ENCODE data around the gene GAREM1. TPM values are rescaled to one million over a fixed set of nuclear protein-coding genes. Genes with fewer than 3 reads are reported as not detected.

Gene GAREM1
- total and polyA plus RNA-seq, 2 of the 8 experiments (the other 6 are each of a cell fraction or from before 2014, with no cell fraction given) = 3.6 to 9.2 TPM

DNA sequence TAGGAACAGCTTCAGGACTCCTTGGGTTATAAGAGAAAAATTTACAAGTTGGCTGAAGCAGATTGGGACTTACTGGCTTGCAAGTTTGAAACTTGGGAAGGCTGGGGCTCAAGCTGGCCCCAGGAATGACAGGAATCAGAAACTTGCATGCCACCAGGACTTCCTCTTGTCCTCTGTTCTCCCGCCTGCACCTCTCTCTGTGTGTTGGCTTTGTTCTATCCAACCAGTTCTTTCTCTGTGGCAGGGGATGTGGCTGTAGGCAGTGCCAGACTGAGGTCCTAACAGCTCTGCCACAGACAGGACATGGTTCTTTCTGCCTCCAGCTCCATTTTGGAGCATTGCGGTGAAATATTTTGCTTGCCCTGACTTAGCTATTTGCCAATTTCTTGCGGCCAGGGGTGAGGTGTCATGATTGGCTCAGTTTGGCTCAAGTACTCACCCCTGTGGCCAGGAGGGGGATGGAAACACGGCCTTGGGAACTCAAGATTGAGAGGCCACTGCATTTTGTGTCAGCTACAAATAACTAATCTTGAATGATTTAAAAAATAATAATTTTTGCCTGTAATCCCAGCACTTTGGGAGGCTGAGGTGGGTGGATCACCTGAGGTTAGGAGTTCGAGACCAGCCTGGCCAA is 231.9 kb downstream of the GAREM1 start:
- H2AFZ ChIP-seq (ENCODE audit: low read length) = peak overlapping the region; percentile 78; the same call in 1 of the 2 replicates
- CTCF ChIA-PET (ENCODE audit: partially characterized antibody) = interaction anchor here (0.6 to 3.8 kb wide), 22 partner anchors 11 to 721 kb away, joined by 3 to 18 read pairs (median 4); no protein-coding TSS in a partner anchor

More for the DNA sequence above, 231.9 kb downstream of the GAREM1 start:
- DNase-seq (ENCODE audit: low read depth in 1 of 2, low spot score in 2 of 2) (no peak), FAIRE-seq (no peak)
- peak overlapping the region; percentile 80 for H2BK20ac ChIP-seq (ENCODE audit: low read length)
- 89% methylated on average over 5 of the region's 5 CpGs; no CpG with 5 or more reads in 1 of the 2 experiments for WGBS, 2 experiments (ENCODE audit: extremely low coverage in 1 of 2, insufficient coverage in 1 of 2, insufficient read length in 1 of 2, insufficient replicate concordance in 2 of 2, low coverage in 1 of 2, low lambda C conversion rate in 2 of 2, missing lambda C conversion rate in 1 of 2)
- no peak overlapping the region for H3K4me3 ChIP-seq (ENCODE audit: extremely low read depth in 1 of 4, insufficient read depth in 2 of 4, low read depth in 3 of 4, low read length in 4 of 4)
- peak overlapping the region; percentile 36; the same call in 1 of the 2 replicates for H3K18ac ChIP-seq (ENCODE audit: extremely low read depth, low read length)
- H3K23me2 ChIP-seq (ENCODE audit: low read depth, low read length) = no peaks in the 10 kb centered on the region
- POLR2A ChIA-PET (ENCODE audit: partially characterized antibody) = no interaction called here
- no peak overlapping the region for H4K5ac ChIP-seq (ENCODE audit: insufficient read length, low read depth, low read length)
- no peaks in the 10 kb centered on the region for H3K79me1 ChIP-seq (ENCODE audit: low read depth, low read length)
- H2BK12ac ChIP-seq (ENCODE audit: low read depth, low read length) = peak overlapping the region; percentile 82; the same call in 1 of the 2 replicates
- no peak overlapping the region for H3K4me2 ChIP-seq (ENCODE audit: insufficient read depth in 1 of 2, low read depth in 2 of 2, low read length in 2 of 2)
- no peak overlapping the region for H2AK5ac ChIP-seq (ENCODE audit: low read depth, low read length)
- no peak overlapping the region for H4K91ac ChIP-seq (replicated peaks; ENCODE audit: insufficient read length, low read length)
- peak overlapping the region; percentile 2; the same call in 1 of the 2 replicates for H2BK5ac ChIP-seq (ENCODE audit: low read depth, low read length)
- no peaks in the 10 kb centered on the region for H3K36me3 ChIP-seq (ENCODE audit: control insufficient read depth in 2 of 4, insufficient read depth in 4 of 4, low read length in 3 of 4)
- no peak overlapping the region for H4K8ac ChIP-seq (ENCODE audit: extremely low read depth, insufficient read depth, low read length)
- no peak overlapping the region for H2BK120ac ChIP-seq (replicated peaks; ENCODE audit: low read depth, low read length)
- H3K4me1 ChIP-seq (replicated peaks in 1 of 4; ENCODE audit: control insufficient read depth in 3 of 4, insufficient read depth in 4 of 4, low read length in 3 of 4) = peaks cover 2 to 12% (median 4%) of the 10 kb centered on the region in 4 experiments; a peak in 3 of 7 replicates
- no peak overlapping the region for H3K23ac ChIP-seq (ENCODE audit: insufficient read length)
- H3K27ac ChIP-seq (ENCODE audit: low read depth, low read length) = no peak overlapping the region
- no peak overlapping the region for H3K14ac ChIP-seq (ENCODE audit: insufficient read length)
- H3K27me3 ChIP-seq (replicated peaks in 1 of 4; ENCODE audit: control insufficient read depth in 3 of 4, extremely low read depth in 1 of 4, insufficient read depth in 3 of 4, low read length in 3 of 4) = no peaks in the 10 kb centered on the region
- no peak overlapping the region for H3K9ac ChIP-seq (replicated peaks in 1 of 4; ENCODE audit: extremely low read depth in 1 of 4, low read depth in 3 of 4, low read length in 3 of 4)
- no peak overlapping the region for H3K4ac ChIP-seq (replicated peaks; ENCODE audit: insufficient read length, low read depth, low read length)
- H2BK15ac ChIP-seq (ENCODE audit: low read length) = no peak overlapping the region
- no peak overlapping the region for H3K56ac ChIP-seq (replicated peaks; ENCODE audit: insufficient read length, low read depth, low read length)
- H3K9me3 ChIP-seq (ENCODE audit: insufficient read depth in 2 of 2, low read depth in 1 of 2, low read length in 1 of 2) = peaks cover 4 to 8% of the 10 kb centered on the region in 2 experiments; a peak in 3 of 4 replicates
- H3K79me2 ChIP-seq (ENCODE audit: control insufficient read depth in 1 of 2, insufficient read depth in 2 of 2, low read length in 2 of 2) = no peaks in the 10 kb centered on the region
- H4K20me1 ChIP-seq (replicated peaks in 1 of 2; ENCODE audit: control insufficient read depth in 1 of 2, insufficient read depth in 2 of 2, low read length in 2 of 2) = no peaks in the 10 kb centered on the region
- no peak for TF ChIP-seq KDM5A (IDR thresholded peaks at IDR 0.05; ENCODE audit: low read length)
- no peak for TF ChIP-seq CBX8 (IDR thresholded peaks at IDR 0.05; ENCODE audit: borderline replicate concordance, low read depth, low read length)
- TF ChIP-seq CTCF (IDR thresholded peaks at IDR 0.05; ENCODE audit: control extremely low read depth in 1 of 3, insufficient read depth in 1 of 3, low read depth in 1 of 3, low read length in 3 of 3) = peak; percentile 10 to 50 (median 43); a peak in 3 of 4 replicates
- TF ChIP-seq RAD21 (IDR thresholded peaks at IDR 0.05 in 1 of 2, conservative IDR thresholded peaks at IDR 0.05 in 1 of 2; ENCODE audit: low read depth in 2 of 2, low read length in 2 of 2) = peak; percentile 21 to 51; a peak in 3 of 4 replicates

Data from H1 (cell line).